Erythroblast (primary cell): ENCODE measurements around the gene HOXC4.

Experiments
- GATA1 ChIP-seq: IDR thresholded peaks from 2 replicates; pipeline ENCODE4 v1.6.1; 2011; ENCODE audit warnings: low read depth, mild to moderate bottlenecking, control low read depth, low read length, moderate library complexity
- POLR2A ChIP-seq: IDR thresholded peaks from 2 replicates; pipeline ENCODE4 v1.6.1; 2011; ENCODE audit warnings: mild to moderate bottlenecking, low read length

GRCh38 chr12:54066408-54066807, 12.8 kb downstream of the HOXC4 start:
- TF ChIP-seq POLR2A (no peak), GATA1 (no peak)
